ENCODE results near the gene FLYWCH1.
A peak's percentile ranks its signal among the peaks of the same experiment; 100 is the strongest.
"Not testable (repeated sequence)": the region's sequence is repeated elsewhere in the genome, so short reads cannot be mapped to it uniquely, and the experiment has no call there.

Gene FLYWCH1

GRCh38 chr16:2925951-2926649 is 14.4 kb downstream of the FLYWCH1 start:
- peak; percentile 16 for DNase-seq (ENCODE audit: low spot score)

GRCh38 chr16:2926650-2926999 is 14.9 kb downstream of the FLYWCH1 start:
- DNase-seq (ENCODE audit: low spot score) = no peak

- peak; percentile 90 for DNase-seq (ENCODE audit: low spot score)
These were observed 15.4 kb downstream of the FLYWCH1 start for GRCh38 chr16:2927010-2927646.

GRCh38 chr16:2928151-2928550 is 16.4 kb downstream of the FLYWCH1 start:
- DNase-seq (ENCODE audit: low spot score) = not testable (repeated sequence)

GRCh38 chr16:2928796-2929195 is 17.1 kb downstream of the FLYWCH1 start:
- DNase-seq (ENCODE audit: low spot score) = no peak

GRCh38 chr16:2929693-2930092 is 18.0 kb downstream of the FLYWCH1 start:
- no peak for DNase-seq (ENCODE audit: low spot score)

- no peak for DNase-seq (ENCODE audit: low spot score)
These were observed 18.5 kb downstream of the FLYWCH1 start for GRCh38 chr16:2930236-2930635.

GRCh38 chr16:2931231-2931914 is 19.6 kb downstream of the FLYWCH1 start:
- DNase-seq (ENCODE audit: low spot score) = not testable (repeated sequence)

GRCh38 chr16:2933136-2933535 is 21.4 kb downstream of the FLYWCH1 start:
- DNase-seq (ENCODE audit: low spot score) = no peak

- DNase-seq (ENCODE audit: low spot score) = no peak
These were observed 22.0 kb downstream of the FLYWCH1 start for GRCh38 chr16:2933701-2934100.

GRCh38 chr16:2934450-2934849 is 22.7 kb downstream of the FLYWCH1 start:
- DNase-seq (ENCODE audit: low spot score) = no peak

GRCh38 chr16:2936436-2937011 is 24.8 kb downstream of the FLYWCH1 start:
- no peak for DNase-seq (ENCODE audit: low spot score)

- no peak for DNase-seq (ENCODE audit: low spot score)
These were observed 25.4 kb downstream of the FLYWCH1 start for GRCh38 chr16:2937170-2937569.

GRCh38 chr16:2938206-2938605 is 26.5 kb downstream of the FLYWCH1 start:
- DNase-seq (ENCODE audit: low spot score) = no peak

- DNase-seq (ENCODE audit: low spot score) = no peak
These were observed 28.2 kb downstream of the FLYWCH1 start for GRCh38 chr16:2939968-2940367.

- no peak for DNase-seq (ENCODE audit: low spot score)
These were observed 30.3 kb downstream of the FLYWCH1 start for GRCh38 chr16:2942045-2942444.

- not testable (repeated sequence) for DNase-seq (ENCODE audit: low spot score)
These were observed 32.0 kb downstream of the FLYWCH1 start for GRCh38 chr16:2943716-2944115.

GRCh38 chr16:2946649-2947048 is 34.9 kb downstream of the FLYWCH1 start:
- DNase-seq (ENCODE audit: low spot score) = no peak

- DNase-seq (ENCODE audit: low spot score) = no peak
These were observed 37.3 kb downstream of the FLYWCH1 start for GRCh38 chr16:2948807-2949704.

- DNase-seq (ENCODE audit: low spot score) = no peak
These were observed 38.1 kb downstream of the FLYWCH1 start for GRCh38 chr16:2949705-2950352.

GRCh38 chr16:2950353-2950724 is 38.6 kb downstream of the FLYWCH1 start:
- no peak for DNase-seq (ENCODE audit: low spot score)

Measured in cerebellar cortex (tissue), 1 donor.